Pericardium fibroblast (primary cell): ENCODE measurements around the gene GLT1D1. TPM values are rescaled to one million over a fixed set of nuclear protein-coding genes. Genes with fewer than 3 reads are reported as not detected.

Source experiments
- total RNA-seq: library from RNA; depleted of rRNA; stranded (reverse); fragments of >200 nt; gene quantifications from 2 replicates; pipeline ENCODE4 v1.2.3, GENCODE V29; 2015

GLT1D1 gene
- not detected in 2 replicates for total RNA-seq

GRCh38 chr12:128852885-128853599 is at the start of gene GLT1D1:
Gene GLT1D1 (plus strand): TSS chr12:128853478. CDS start chr12:128853582, 104 bp downstream.

GRCh38 chr12:128823916-128824839 is 29.1 kb upstream of the GLT1D1 start, which contains the start of gene SLC15A4:
Gene SLC15A4 (minus strand): TSS chr12:128823958. CDS start chr12:128823943, 15 bp downstream.

Other genes with a start within 250 kb of the GLT1D1 start
- 41.9 and 46.1 TPM in 2 replicates for gene SLC15A4, start 29.5 kb upstream of the GLT1D1 start, total RNA-seq